ENCODE measurements around the gene SCYL2. TPM values are rescaled to one million over a fixed set of nuclear protein-coding genes. Genes with fewer than 3 reads are reported as not detected.

The SCYL2 gene
- polyA plus RNA-seq, 1 donor from 2014 or later: 101 TPM

DNA sequence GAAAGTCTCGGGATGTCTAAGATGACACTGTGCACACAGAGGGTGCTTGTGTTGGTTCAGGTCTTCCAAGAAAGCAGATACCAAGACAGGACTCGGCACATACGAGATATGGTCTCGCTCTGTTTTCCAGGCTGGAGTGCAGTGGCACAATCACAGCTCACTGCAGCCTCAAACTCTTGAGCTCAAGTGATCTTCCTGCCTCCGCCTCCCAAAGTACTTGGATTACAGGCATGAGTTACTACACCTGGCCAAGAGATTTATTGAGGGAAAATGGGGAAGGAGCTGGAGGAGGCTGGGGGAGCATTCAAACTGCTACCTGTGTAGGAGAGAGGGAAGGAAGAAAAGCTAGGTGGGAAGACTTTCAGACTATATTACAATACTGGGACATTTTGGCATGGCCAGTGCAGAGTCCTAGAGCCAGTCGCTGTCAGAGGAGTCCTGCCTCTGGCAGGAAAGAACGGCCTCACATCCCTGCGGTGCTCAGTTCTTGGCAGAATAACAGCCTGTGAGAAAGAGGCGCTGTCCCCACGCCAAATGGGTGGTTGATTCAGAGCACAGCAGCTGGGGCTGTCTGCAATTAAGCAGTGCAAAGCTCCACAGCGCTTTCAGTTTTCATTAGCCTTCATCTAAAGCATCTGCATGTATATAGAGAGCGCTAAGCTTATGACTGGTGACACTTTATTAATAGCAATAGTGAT lies 108.2 kb downstream of the SCYL2 start:
- peak overlapping the region; percentile 11 for H3K4me3 ChIP-seq (ENCODE audit: low read length)
- TF ChIP-seq EZH2 (IDR thresholded peaks at IDR 0.05; ENCODE audit: borderline replicate concordance, insufficient read depth, low read length, poor library complexity, severe bottlenecking): no peak
- no peak for TF ChIP-seq POLR2AphosphoS5 (IDR thresholded peaks at IDR 0.05)
- no peak for TF ChIP-seq EP300 (conservative IDR thresholded peaks at IDR 0.05; ENCODE audit: poor library complexity, severe bottlenecking)
- no peak for TF ChIP-seq TAF1 (IDR thresholded peaks at IDR 0.05; ENCODE audit: low read depth)
- TF ChIP-seq SMC3 (conservative IDR thresholded peaks at IDR 0.05; ENCODE audit: poor library complexity): no peak
- TF ChIP-seq REST (IDR thresholded peaks at IDR 0.05; ENCODE audit: borderline replicate concordance): no peak
- TF ChIP-seq CTCF (IDR thresholded peaks at IDR 0.05; ENCODE audit: poor library complexity, severe bottlenecking): no peak

DNA sequence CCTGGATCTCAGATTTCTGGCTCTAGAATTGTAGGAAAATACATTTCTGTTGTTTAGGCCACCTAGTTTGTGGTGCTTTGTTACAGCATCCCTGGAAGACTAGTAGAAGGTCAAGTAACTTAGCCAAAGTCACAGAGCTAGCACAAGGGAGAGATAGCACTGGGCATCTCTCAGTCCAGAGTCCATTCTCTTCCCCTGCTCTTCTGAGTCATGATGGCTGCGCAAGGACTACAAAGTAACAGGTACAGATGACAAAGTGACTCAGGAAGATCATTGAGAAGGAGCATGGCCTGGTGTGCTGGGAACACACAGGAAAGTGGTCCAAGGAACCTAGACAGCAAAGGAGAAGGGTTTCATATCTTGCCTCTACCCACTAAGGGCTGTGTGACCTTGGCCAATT lies 109.2 kb downstream of the SCYL2 start:
- Histone ChIP-seq H3K36me3 (ENCODE audit: insufficient read depth, low read length) (no peaks in the 10 kb centered on the region), H3K9me2 (ENCODE audit: insufficient read depth, low read length) (no peaks in the 10 kb centered on the region), H3K9me3 (ENCODE audit: low read length) (no peaks in the 10 kb centered on the region), H4K20me1 (ENCODE audit: insufficient read depth) (no peaks in the 10 kb centered on the region), H3K4me2 (ENCODE audit: low read length) (no peak overlapping the region), H3F3A (ENCODE audit: insufficient read depth, low read length, poor library complexity, severe bottlenecking) (no peaks in the 10 kb centered on the region), H3K27ac (ENCODE audit: low read length) (no peak overlapping the region), H3K79me2 (replicated peaks; ENCODE audit: insufficient read depth, low read length) (no peaks in the 10 kb centered on the region), H3K4me3 (ENCODE audit: low read length) (no peak overlapping the region), H3K9ac (ENCODE audit: low read length) (no peak overlapping the region), H3K27me3 (ENCODE audit: insufficient read depth, low read depth, low read length) (peaks cover 18% of the 10 kb centered on the region), H2AFZ (ENCODE audit: low read depth, low read length) (no peak overlapping the region)
- TF ChIP-seq TAF1 (IDR thresholded peaks at IDR 0.05; ENCODE audit: low read depth) (no peak), EZH2 (IDR thresholded peaks at IDR 0.05; ENCODE audit: borderline replicate concordance, insufficient read depth, low read length, poor library complexity, severe bottlenecking) (no peak), EP300 (conservative IDR thresholded peaks at IDR 0.05; ENCODE audit: poor library complexity, severe bottlenecking) (no peak), MXI1 (conservative IDR thresholded peaks at IDR 0.05; ENCODE audit: poor library complexity, severe bottlenecking) (no peak), CTCF (IDR thresholded peaks at IDR 0.05; ENCODE audit: poor library complexity, severe bottlenecking) (no peak), REST (IDR thresholded peaks at IDR 0.05; ENCODE audit: borderline replicate concordance) (no peak), POLR2AphosphoS5 (IDR thresholded peaks at IDR 0.05) (no peak), SMC3 (conservative IDR thresholded peaks at IDR 0.05; ENCODE audit: poor library complexity) (no peak), RAD21 (conservative IDR thresholded peaks at IDR 0.05) (no peak)

More for the DNA sequence above, 108.2 kb downstream of the SCYL2 start:
- no peak overlapping the region for H3K4me2 ChIP-seq (ENCODE audit: low read length)
- no peaks in the 10 kb centered on the region for H3K36me3 ChIP-seq (ENCODE audit: insufficient read depth, low read length)
- H3K27ac ChIP-seq (ENCODE audit: low read length): no peak overlapping the region
- no peak overlapping the region for H2AFZ ChIP-seq (ENCODE audit: low read depth, low read length)
- no peaks in the 10 kb centered on the region for H3F3A ChIP-seq (ENCODE audit: insufficient read depth, low read length, poor library complexity, severe bottlenecking)
- H3K9me2 ChIP-seq (ENCODE audit: insufficient read depth, low read length): no peaks in the 10 kb centered on the region
- no peak overlapping the region for H3K9ac ChIP-seq (ENCODE audit: low read length)
- H3K9me3 ChIP-seq (ENCODE audit: low read length): no peaks in the 10 kb centered on the region
- H3K79me2 ChIP-seq (replicated peaks; ENCODE audit: insufficient read depth, low read length): no peaks in the 10 kb centered on the region
- no peaks in the 10 kb centered on the region for H4K20me1 ChIP-seq (ENCODE audit: insufficient read depth)
- peaks cover 26% of the 10 kb centered on the region for H3K27me3 ChIP-seq (ENCODE audit: insufficient read depth, low read depth, low read length)
